Measurements from ENCODE around the gene CAMKMT. TPM values are rescaled to one million over a fixed set of nuclear protein-coding genes. Genes with fewer than 3 reads are reported as not detected.
A peak's percentile ranks its signal among the peaks of the same experiment; 100 is the strongest.

Gene CAMKMT
- total RNA-seq, 2 experiments from 2014 or later = 11.9 to 13.9 TPM

DNA sequence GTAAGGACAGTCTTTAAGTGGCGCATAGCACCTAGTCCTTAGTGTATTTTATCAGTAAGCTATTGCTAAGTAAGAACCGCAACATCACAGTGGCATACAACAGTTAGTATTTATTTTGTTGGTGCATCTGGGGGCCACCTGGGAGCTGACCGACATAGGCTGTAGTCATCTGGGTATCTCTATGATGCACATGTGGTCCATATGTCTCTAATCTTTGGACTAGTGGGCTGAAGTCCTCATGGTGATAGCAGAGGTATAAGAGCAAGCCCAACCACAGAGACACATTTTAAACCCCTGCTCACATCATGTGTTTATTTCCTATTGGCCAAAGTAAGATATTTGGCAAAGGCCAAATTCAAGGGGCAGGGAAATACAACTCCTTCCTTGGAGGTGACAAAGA is 2.9 kb downstream of the CAMKMT start:
- no peaks in the 10 kb centered on the region for H3K9me3 Mint-ChIP-seq

DNA sequence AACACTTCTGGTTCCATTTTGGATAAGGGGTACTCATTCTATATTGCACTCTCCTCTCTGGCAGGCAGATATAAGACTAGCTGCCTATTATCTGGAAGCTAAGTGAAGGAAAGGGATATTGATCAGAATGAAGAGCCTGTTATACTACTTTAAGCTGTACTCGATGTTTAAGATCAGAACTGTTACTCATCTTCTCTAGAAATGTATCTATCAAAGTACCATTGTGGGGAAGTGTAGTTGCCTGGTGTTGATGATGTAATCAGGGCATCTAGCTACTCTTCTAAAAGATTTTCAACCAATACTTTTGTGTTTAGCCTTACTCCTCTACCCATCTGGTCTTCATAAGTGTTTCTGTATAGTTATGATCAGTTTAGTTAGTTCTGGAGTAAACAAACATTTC is 5.8 kb downstream of the CAMKMT start:
- no peak overlapping the region for H3K27ac Mint-ChIP-seq
- H3K36me3 Mint-ChIP-seq (ENCODE audit: low read depth) = peaks cover 6% of the 10 kb centered on the region
- Histone ChIP-seq H3K4me1 (ENCODE audit: insufficient read depth, low read length) (peaks cover 10% of the 10 kb centered on the region), H3K27me3 (ENCODE audit: control insufficient read depth in 1 of 2, insufficient read depth in 2 of 2, low read length in 2 of 2) (no peaks in the 10 kb centered on the region), H3K9me3 (ENCODE audit: control insufficient read depth in 1 of 2, insufficient read depth in 1 of 2, low read length in 2 of 2) (no peaks in the 10 kb centered on the region), H3K36me3 (ENCODE audit: insufficient read depth, low read length) (no peaks in the 10 kb centered on the region), H3K4me3 (ENCODE audit: low read length) (no peak overlapping the region), H3K27ac (ENCODE audit: low read depth in 1 of 2, low read length in 2 of 2) (no peak overlapping the region)
- CTCF ChIA-PET = interaction anchor here (1.0 to 1.8 kb wide), 3 partner anchors 8 to 22 kb away, joined by 3 to 4 read pairs (median 3); no protein-coding TSS in a partner anchor
- H3K27me3 Mint-ChIP-seq = no peaks in the 10 kb centered on the region
- no peak for TF ChIP-seq CTCF (IDR thresholded peaks at IDR 0.05)
- DNase-seq (no peak), ATAC-seq (ENCODE audit: poor library complexity) (no peak)
- H3K4me1 Mint-ChIP-seq (ENCODE audit: low read depth) = peaks cover 52% of the 10 kb centered on the region
- no peaks in the 10 kb centered on the region for H3K9me3 Mint-ChIP-seq
- POLR2A ChIA-PET = no interaction called here
- no peak overlapping the region for H3K4me3 Mint-ChIP-seq
- intact Hi-C loops (cut with DNase I, micrococcal nuclease) = loop anchor here in 1 of 2 experiments (10.0 kb wide), 4 partner anchors 593 to 1563 kb away; partner anchors contain the start of genes DYNC2LI1 and THADA

More for the DNA sequence above, 2.9 kb downstream of the CAMKMT start:
- no peak for DNase-seq
- Histone ChIP-seq H3K36me3 (ENCODE audit: insufficient read depth, low read length) (no peaks in the 10 kb centered on the region), H3K4me1 (ENCODE audit: insufficient read depth, low read length) (peaks cover 19% of the 10 kb centered on the region), H3K27me3 (ENCODE audit: control insufficient read depth in 1 of 2, insufficient read depth in 2 of 2, low read length in 2 of 2) (no peaks in the 10 kb centered on the region), H3K27ac (ENCODE audit: low read depth in 1 of 2, low read length in 2 of 2) (no peak overlapping the region), H3K9me3 (ENCODE audit: control insufficient read depth in 1 of 2, insufficient read depth in 1 of 2, low read length in 2 of 2) (no peaks in the 10 kb centered on the region), H3K4me3 (ENCODE audit: low read length) (no peak overlapping the region)
- Mint-ChIP-seq H3K36me3 (ENCODE audit: low read depth) (peaks cover 21% of the 10 kb centered on the region), H3K4me3 (peak overlapping the region; percentile 74), H3K27me3 (no peaks in the 10 kb centered on the region), H3K27ac (peak overlapping the region; percentile 59), H3K4me1 (ENCODE audit: low read depth) (peaks cover 60% of the 10 kb centered on the region)
- TF ChIP-seq CTCF (IDR thresholded peaks at IDR 0.05) = no peak
- intact Hi-C loops (cut with DNase I, micrococcal nuclease) = loop anchor here (5.0 to 10.0 kb wide), 6 partner anchors 117 to 1560 kb away; partner anchors contain the start of genes DYNC2LI1 (in 1 of the 2), PPM1B (in 1 of the 2) and THADA (in 1 of the 2)
- CTCF ChIA-PET = no interaction called here
- POLR2A ChIA-PET = no interaction called here
- no peak for ATAC-seq (ENCODE audit: poor library complexity)

DNA sequence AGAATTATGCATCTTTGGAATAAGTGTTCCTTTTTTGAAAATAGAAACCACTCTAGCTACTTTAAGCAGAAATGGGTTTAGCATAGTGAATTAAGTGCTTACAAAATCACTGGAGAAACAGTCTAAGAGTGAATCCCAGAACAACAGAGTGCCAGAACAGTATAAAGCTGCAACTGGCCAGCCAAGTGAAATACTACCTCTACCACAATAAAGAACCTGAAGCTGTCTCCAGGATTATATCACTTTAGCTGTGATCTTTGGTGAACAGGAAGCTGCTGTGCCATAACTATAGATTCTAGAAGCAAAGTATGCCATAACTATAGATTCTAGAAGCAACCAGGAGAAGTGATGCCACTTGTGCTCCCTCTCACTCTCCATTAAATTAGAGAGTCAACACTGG is 7.6 kb downstream of the CAMKMT start:
- CTCF ChIA-PET = no interaction called here

More for the DNA sequence above, 7.6 kb downstream of the CAMKMT start:
- TF ChIP-seq CTCF (IDR thresholded peaks at IDR 0.05) = no peak
- peaks cover 18% of the 10 kb centered on the region for H3K36me3 Mint-ChIP-seq (ENCODE audit: low read depth)
- Histone ChIP-seq H3K4me1 (ENCODE audit: insufficient read depth, low read length) (no peaks in the 10 kb centered on the region), H3K4me3 (ENCODE audit: low read length) (no peak overlapping the region), H3K36me3 (ENCODE audit: insufficient read depth, low read length) (no peaks in the 10 kb centered on the region), H3K27me3 (ENCODE audit: control insufficient read depth in 1 of 2, insufficient read depth in 2 of 2, low read length in 2 of 2) (no peaks in the 10 kb centered on the region), H3K9me3 (ENCODE audit: control insufficient read depth in 1 of 2, insufficient read depth in 1 of 2, low read length in 2 of 2) (no peaks in the 10 kb centered on the region), H3K27ac (ENCODE audit: low read depth in 1 of 2, low read length in 2 of 2) (no peak overlapping the region)
- H3K27me3 Mint-ChIP-seq = no peaks in the 10 kb centered on the region
- DNase-seq (no peak), ATAC-seq (ENCODE audit: poor library complexity) (no peak)
- peaks cover 41% of the 10 kb centered on the region for H3K4me1 Mint-ChIP-seq (ENCODE audit: low read depth)
- H3K27ac Mint-ChIP-seq = no peak overlapping the region
- intact Hi-C loops (cut with DNase I, micrococcal nuclease) = loop anchor here in 1 of 2 experiments (10.0 kb wide), 4 partner anchors 595 to 1565 kb away; partner anchors contain the start of genes DYNC2LI1 and THADA
- POLR2A ChIA-PET = interaction anchor here (1.2 to 1.5 kb wide), 2 partner anchors 8 to 202 kb away, joined by 3 to 9 read pairs; partner anchors contain the start of genes CAMKMT and PREPL
- H3K9me3 Mint-ChIP-seq = no peaks in the 10 kb centered on the region
- no peak overlapping the region for H3K4me3 Mint-ChIP-seq
